Measurements from ENCODE around the gene KCNK18.

DNA sequence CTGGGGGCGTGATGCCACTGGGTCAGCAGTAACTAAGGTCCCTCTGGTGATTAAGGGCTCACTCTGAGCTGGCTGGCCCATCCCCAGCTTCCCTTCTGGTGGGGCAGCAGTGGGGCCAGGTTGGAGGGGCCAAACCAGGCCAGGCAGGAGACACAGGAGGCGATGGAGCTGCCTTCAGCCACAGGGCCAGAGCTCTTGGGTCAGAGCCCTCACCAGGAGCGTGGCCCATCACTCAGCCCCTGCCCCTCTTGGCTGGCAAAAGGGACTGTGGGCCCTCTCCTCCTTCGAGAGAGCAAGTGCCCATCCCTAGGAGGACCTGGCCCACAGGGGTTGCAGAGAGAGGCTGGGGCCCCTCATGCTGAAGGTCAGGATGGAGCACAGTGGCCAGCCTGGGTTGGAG lies 4.5 kb downstream of the KCNK18 start:
- TF ChIP-seq, protein P1, sequence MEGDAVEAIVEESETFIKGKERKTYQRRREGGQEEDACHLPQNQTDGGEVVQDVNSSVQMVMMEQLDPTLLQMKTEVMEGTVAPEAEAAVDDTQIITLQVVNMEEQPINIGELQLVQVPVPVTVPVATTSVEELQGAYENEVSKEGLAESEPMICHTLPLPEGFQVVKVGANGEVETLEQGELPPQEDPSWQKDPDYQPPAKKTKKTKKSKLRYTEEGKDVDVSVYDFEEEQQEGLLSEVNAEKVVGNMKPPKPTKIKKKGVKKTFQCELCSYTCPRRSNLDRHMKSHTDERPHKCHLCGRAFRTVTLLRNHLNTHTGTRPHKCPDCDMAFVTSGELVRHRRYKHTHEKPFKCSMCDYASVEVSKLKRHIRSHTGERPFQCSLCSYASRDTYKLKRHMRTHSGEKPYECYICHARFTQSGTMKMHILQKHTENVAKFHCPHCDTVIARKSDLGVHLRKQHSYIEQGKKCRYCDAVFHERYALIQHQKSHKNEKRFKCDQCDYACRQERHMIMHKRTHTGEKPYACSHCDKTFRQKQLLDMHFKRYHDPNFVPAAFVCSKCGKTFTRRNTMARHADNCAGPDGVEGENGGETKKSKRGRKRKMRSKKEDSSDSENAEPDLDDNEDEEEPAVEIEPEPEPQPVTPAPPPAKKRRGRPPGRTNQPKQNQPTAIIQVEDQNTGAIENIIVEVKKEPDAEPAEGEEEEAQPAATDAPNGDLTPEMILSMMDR (conservative IDR thresholded peaks at IDR 0.05 in 1 of 2, IDR thresholded peaks at IDR 0.05 in 1 of 2; ENCODE audit: extremely low read depth in 1 of 2, insufficient read depth in 1 of 2, low read depth in 1 of 2, low read length in 2 of 2): no peak
- TF ChIP-seq EZH2 (IDR thresholded peaks at IDR 0.05; ENCODE audit: borderline replicate concordance, low read length): no peak
